NT2/D1 (cell line): ENCODE data around the gene SLC10A3.

ENCODE experiments used
- SUZ12 ChIP-seq: IDR thresholded peaks from 2 replicates; pipeline ENCODE4 v1.6.1; 2011; ENCODE audit not compliant: insufficient read length, insufficient read depth; ENCODE audit errors: extremely low read depth
- YY1 ChIP-seq: IDR thresholded peaks from 2 replicates; pipeline ENCODE4 v1.6.1; 2011; ENCODE audit not compliant: insufficient read length, insufficient read depth

- TF ChIP-seq YY1, result no peak
- TF ChIP-seq SUZ12, result no peak
Observed at GRCh38 chrX:154469880-154470279, 20.5 kb downstream of the SLC10A3 start.
